ENCODE results near the gene ALOX12. TPM values are rescaled to one million over a fixed set of nuclear protein-coding genes. Genes with fewer than 3 reads are reported as not detected.
"Not testable (repeated sequence)": the region's sequence is repeated elsewhere in the genome, so short reads cannot be mapped to it uniquely, and the experiment has no call there.

ALOX12 gene
- not detected for total RNA-seq

GRCh38 chr17:6995500-6996255 is at the start of gene ALOX12:
Gene ALOX12 (plus strand): TSS chr17:6996049. CDS start chr17:6996118, 69 bp downstream.
- intact Hi-C loops (cut with DNase I): no loop called here
- ATAC-seq (peak; percentile 41), DNase-seq (ENCODE audit: low spot score) (no peak)

- ATAC-seq (no peak), DNase-seq (ENCODE audit: low spot score) (no peak)
- intact Hi-C loops (cut with DNase I): no loop called here
These were observed 48.1 kb upstream of the ALOX12 start for GRCh38 chr17:6947745-6948144.

- no peak for DNase-seq (ENCODE audit: low spot score)
- intact Hi-C loops (cut with DNase I): no loop called here
- no peak for ATAC-seq
These were observed 47.3 kb upstream of the ALOX12 start for GRCh38 chr17:6948562-6948961.

DNA sequence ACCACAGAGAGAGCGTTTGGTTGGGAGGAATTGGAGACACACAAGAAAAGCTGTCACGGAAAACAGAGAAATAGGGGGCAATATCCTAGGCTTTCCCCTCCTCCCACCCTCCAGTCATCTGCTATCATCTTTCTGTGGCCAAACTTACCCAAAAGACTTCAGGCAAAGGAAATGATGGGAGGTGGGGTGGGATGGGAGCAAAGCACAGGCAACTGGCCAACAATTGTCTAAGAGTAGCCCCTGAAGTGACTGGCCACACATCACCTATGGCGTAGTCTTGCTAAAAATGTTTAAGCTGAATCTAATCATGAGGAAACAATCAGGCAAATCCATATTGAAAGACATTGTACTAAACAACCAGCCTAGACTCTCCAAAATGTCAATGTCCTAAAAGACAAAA is 46.9 kb upstream of the ALOX12 start:
- DNase-seq (ENCODE audit: low spot score): no peak
- ATAC-seq: no peak
- intact Hi-C loops (cut with DNase I): no loop called here

- ATAC-seq; intact Hi-C loops (cut with DNase I); DNase-seq (ENCODE audit: low spot score): not testable (repeated sequence)
These were observed 44.9 kb upstream of the ALOX12 start for GRCh38 chr17:6950938-6951337.

GRCh38 chr17:6953689-6954088 is 42.2 kb upstream of the ALOX12 start:
- no peak for ATAC-seq
- intact Hi-C loops (cut with DNase I): no loop called here
- DNase-seq (ENCODE audit: low spot score): no peak

DNA sequence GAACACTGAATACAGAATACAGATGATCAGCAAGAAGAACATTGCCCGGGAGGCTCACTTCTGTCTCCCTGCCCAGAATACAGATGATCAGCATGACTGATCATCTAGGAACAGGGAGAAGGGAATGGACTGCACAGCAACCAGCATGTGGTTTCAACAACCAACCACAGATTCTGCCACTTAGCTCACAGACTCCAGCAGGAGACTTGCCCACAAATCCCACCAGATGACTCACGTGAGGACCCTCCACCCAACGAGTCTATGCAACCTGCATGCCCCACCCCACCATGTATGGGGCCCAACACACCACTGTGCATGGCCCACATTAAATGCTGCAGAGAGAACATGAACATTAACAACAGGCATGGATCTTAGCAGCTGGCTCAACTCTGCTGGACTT is 36.1 kb upstream of the ALOX12 start:
- DNase-seq (ENCODE audit: low spot score): no peak
- intact Hi-C loops (cut with DNase I): no loop called here
- no peak for ATAC-seq

GRCh38 chr17:6969323-6969726 is 26.5 kb upstream of the ALOX12 start:
- ATAC-seq (no peak), DNase-seq (ENCODE audit: low spot score) (no peak)
- intact Hi-C loops (cut with DNase I): no loop called here

DNA sequence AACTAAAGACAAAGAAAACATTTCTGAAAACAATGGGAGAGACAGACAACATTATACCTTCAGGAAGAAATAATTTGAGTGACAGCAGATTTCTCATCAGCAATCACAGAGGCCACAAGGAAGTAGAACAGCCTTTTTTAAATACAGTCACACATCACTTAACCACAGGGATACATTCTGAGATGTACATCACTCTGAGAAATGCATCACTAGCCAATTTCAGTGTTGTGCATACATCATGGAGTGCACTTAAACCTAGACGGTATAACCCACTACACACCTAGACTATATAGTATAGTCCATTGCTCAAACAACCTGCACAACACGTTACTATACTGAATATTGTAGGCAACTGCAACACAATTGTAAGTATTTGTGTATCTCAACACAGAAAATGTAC is 24.9 kb upstream of the ALOX12 start:
- DNase-seq (ENCODE audit: low spot score): no peak
- ATAC-seq: no peak
- intact Hi-C loops (cut with DNase I): no loop called here

DNA sequence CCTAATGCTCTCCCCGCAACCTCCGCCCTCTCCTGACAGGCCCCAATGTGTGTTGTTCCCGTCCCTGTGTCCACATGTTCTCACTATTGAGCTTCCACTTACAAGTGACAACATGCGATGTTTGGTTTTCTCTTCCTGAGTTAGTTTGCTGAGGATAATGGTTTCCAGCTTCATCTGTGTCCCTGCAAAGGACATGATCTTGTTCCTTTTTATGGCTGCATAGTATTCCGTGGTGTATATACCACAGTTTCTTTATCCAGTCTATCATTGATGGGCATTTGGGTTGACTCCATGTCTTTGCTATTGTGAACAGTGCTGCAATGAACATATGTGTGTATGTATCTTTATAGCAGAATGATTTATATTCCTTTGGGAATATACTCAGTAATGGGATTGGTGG is 16.4 kb upstream of the ALOX12 start:
- intact Hi-C loops (cut with DNase I); DNase-seq (ENCODE audit: low spot score); ATAC-seq: not testable (repeated sequence)

GRCh38 chr17:6981426-6981825 is 14.4 kb upstream of the ALOX12 start:
- intact Hi-C loops (cut with DNase I): no loop called here
- ATAC-seq (no peak), DNase-seq (ENCODE audit: low spot score) (no peak)

GRCh38 chr17:6985266-6985665 is 10.6 kb upstream of the ALOX12 start:
- ATAC-seq (no peak), DNase-seq (ENCODE audit: low spot score) (no peak)
- intact Hi-C loops (cut with DNase I): no loop called here

- DNase-seq (ENCODE audit: low spot score): no peak
- no peak for ATAC-seq
- intact Hi-C loops (cut with DNase I): no loop called here
These were observed 9.2 kb upstream of the ALOX12 start for GRCh38 chr17:6986676-6987075.

DNA sequence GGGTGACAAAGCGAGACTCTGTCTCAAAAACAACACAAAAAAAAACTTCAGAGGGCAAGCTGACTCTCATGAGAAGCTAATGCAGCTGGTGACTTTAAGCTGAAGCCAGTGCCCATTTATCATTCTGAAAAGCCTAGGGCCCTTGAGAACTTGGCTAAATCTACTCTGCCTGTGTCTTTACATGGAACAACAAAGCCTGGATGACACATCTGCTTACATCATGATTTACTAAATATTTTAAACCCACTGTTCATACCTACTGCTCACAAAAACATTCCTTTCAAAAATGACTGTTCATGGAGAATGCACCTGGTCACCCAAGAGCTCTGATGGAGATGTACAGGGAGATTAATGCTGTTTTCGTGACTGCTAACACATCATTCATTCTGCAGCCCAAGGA is 6.1 kb upstream of the ALOX12 start:
- intact Hi-C loops (cut with DNase I): no loop called here
- ATAC-seq: no peak
- DNase-seq (ENCODE audit: low spot score): no peak

GRCh38 chr17:6993613-6994056 is 2.2 kb upstream of the ALOX12 start:
- intact Hi-C loops (cut with DNase I); ATAC-seq; DNase-seq (ENCODE audit: low spot score): not testable (repeated sequence)

GRCh38 chr17:6994118-6994598 is 1.7 kb upstream of the ALOX12 start:
- DNase-seq (ENCODE audit: low spot score) (no peak), ATAC-seq (no peak)
- intact Hi-C loops (cut with DNase I): no loop called here

- DNase-seq (ENCODE audit: low spot score): no peak
- intact Hi-C loops (cut with DNase I): no loop called here
These were observed 1.1 kb upstream of the ALOX12 start for GRCh38 chr17:6994666-6995256.

GRCh38 chr17:6996256-6997011 is 585 bp downstream of the ALOX12 start:
- ATAC-seq (peak; percentile 22), DNase-seq (ENCODE audit: low spot score) (no peak)
- intact Hi-C loops (cut with DNase I): no loop called here

More at GRCh38 chr17:6994666-6995256, 1.1 kb upstream of the ALOX12 start:
- no peak for ATAC-seq

GRCh38 chr17:6997171-6997570 is 1.3 kb downstream of the ALOX12 start:
- ATAC-seq: no peak
- DNase-seq (ENCODE audit: low spot score): no peak
- intact Hi-C loops (cut with DNase I): no loop called here

All from sciatic nerve (tissue), 2 donors.